Measurements from ENCODE around the gene LHFPL3.
A peak's percentile ranks its signal among the peaks of the same experiment; 100 is the strongest.
"Not testable (repeated sequence)": the region's sequence is repeated elsewhere in the genome, so short reads cannot be mapped to it uniquely, and the experiment has no call there.

Gene LHFPL3

DNA sequence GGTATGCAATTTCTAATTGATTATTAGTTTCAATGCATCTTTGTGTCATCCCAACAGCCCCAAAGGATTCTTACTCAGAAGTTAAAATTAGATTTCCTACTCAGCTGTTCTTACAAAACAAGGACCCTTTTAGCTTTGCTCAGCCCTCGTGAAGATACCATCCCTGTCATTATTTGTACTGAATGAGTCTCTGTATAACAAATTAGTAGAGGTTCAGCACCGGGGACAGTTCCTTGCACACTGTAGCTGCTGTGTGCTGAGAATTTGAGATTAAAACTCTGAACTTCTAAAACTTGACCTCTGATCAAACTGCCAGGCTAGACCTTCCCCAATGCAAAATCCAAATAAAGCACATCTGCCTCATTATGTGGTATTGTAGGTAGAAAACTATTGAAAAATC, 299.1 kb downstream of the LHFPL3 start:
- DNase-seq: peak; percentile 34 to 43

DNA sequence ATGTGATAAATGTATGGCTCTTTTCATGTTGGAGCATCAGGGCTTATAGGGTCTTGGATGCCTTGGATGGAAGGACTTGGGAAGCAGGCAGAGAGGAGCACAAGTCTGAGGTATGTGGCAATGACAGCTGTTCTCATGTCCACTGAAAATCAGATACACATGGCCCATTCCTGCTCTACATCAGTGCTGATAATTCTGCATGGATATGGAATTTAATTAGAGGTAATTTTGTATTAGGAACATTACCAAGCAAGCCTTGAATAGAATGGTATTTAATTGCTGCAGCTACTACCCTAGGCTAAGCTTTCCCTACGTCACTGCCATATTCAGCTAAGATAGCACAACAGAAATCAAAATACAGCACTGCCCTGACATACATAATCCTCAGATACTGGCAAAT, 299.6 kb downstream of the LHFPL3 start:
- DNase-seq: no peak

DNA sequence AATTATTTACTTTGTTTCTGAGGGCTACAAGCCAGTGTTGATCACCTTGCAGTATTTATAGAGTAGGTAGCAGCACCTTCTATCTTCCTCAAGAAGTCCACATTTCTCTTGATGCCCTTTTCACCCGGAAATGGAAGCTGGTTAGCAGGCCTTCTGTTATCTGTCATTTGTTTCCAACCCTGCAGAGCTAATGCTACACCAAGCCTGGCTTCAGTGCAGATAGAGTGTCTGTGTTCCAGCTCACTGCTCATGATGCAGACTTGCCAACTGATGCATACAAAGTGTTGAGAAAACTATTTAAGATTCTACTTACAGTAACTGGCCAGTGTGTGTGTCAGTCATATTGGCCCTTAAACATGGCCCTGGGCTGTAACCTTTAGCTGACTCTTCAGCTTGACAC, 301.0 kb downstream of the LHFPL3 start:
- no peak for DNase-seq

DNA sequence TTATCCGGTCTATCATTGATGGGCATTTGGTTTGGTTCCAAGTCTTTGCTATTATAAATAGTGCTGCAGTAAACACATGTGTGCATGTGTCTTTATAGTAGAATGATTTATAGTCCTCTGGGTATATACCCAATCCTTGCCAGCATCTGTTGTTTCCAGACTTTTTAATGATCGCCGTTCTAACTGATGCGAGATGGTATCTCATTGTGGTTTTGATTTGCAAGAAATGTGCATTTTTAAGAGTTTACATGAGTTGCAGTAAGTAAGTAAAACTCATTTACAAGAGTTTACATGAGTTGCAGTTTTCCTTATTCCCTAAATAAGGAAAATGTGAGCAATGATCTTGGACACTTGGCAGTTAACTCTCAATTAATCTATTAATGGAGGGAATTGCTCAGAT, 312.1 kb downstream of the LHFPL3 start:
- DNase-seq: no peak

DNA sequence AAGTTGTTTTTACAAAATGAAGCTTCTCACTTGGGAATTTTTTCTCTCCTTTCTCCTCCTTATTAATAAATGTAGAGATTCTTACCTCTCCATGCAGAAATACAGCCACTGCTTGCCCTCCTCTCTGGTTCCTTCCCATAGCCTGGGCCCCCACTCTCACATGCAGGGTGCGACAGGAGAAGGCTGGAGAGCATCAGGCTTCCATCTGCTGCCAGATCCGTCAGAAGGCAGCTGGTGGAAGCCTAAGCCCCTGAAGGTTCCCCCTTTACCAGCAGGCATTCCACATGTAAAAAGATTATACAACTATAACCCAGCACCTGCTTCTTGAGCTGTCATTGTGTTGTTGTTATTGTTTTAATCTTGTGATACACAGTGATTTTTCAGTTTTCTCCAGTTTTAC, 314.2 kb downstream of the LHFPL3 start:
- DNase-seq: no peak

DNA sequence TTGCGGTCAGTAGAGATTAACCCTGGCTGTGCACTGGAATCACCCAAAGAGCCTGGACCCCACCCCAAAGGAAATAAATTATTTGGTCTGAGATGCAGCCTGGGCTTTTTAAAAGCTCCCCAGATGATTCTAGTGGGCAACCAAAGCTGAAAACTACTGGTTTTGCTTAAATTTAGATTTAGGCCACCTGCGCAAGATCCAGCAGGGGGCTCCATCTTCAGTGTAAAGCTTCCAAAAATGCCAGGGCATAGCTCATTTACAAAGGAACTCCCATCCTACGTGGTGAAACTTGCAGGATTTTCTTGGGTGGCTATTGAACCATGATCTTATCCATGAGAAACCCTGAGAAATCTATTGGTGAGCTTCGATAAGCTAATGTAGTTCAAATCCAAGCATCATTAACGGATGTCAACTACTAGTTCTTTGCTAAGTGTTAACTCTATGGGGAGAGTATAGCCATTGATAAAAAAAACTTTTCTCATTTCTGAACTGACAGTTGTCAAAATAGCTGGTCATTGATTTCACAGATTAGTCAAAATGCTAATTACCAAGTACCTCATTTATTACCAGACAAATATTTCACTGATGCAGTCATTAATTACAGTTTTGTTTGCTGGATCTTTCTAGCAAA, 315.3 kb downstream of the LHFPL3 start:
- DNase-seq: peak; percentile 39 to 47

DNA sequence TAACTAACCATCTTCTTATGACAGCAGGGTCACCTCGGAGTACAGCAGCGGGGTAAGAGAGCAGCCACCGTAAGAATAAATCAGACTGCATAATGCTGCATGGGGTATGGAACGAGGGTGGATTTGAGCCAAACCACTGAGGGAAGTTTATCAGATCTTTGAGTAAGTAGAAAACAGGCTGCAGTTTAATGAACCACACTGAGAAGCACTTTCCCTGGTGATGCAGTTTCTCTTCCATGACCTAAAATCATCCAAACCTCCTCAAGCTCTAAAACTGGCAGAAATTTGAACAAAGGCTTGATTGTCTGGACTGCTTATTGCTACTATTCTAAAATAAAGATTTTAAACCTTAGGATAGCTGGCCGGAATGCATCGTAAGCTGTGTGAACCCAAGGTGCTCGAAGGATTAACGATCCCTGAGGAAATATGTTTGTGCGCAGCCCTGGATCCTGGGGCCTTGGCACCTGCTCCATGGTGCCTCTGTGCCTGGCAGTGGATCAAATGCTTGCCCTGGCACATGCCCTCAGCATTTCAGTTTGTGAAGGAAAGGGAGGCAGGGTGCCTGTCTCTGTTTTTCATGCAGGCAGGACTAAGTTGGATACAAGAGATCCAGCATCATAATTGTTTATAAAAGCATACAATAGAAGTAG, 322.7 kb downstream of the LHFPL3 start:
- no peak for DNase-seq

DNA sequence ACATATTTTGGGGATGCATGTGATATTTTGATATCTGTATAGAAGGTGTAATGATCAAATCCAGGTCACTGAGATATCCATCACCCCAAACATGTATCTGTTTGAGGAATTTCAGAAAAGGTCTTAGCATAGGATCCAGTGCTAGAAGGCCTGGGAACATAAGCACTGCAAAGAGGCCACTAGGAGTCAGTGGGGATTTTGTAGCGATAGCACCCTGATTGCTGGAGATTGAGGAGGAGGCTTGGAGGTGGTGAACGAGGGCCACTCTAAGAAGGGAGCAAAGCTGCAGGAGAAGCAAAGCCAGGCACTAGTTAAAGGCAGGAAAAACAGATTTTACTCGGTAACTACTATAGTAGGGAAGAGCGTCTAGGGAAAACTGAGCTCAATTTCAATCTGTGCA, 324.0 kb downstream of the LHFPL3 start:
- no peak for DNase-seq

DNA sequence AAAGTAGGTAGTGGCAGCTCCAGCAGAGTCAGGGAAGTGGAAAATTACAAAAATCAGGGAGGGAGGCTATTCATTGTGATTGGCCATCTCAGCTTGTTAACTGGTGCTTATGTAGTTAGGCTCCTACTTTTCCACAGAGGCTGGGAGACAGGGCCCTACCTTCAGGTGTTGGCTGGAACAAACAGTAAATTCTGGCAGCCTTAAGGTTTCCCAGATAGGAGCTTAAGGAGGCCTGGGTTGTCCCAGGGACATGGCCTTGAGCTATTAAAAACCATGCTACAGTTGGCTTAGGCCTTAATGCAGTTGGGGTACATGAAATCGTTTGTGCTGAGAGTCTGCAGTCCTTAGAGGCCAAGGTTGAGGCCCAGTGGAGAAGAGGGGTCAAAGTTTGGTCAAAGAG, 324.5 kb downstream of the LHFPL3 start:
- no peak for DNase-seq

DNA sequence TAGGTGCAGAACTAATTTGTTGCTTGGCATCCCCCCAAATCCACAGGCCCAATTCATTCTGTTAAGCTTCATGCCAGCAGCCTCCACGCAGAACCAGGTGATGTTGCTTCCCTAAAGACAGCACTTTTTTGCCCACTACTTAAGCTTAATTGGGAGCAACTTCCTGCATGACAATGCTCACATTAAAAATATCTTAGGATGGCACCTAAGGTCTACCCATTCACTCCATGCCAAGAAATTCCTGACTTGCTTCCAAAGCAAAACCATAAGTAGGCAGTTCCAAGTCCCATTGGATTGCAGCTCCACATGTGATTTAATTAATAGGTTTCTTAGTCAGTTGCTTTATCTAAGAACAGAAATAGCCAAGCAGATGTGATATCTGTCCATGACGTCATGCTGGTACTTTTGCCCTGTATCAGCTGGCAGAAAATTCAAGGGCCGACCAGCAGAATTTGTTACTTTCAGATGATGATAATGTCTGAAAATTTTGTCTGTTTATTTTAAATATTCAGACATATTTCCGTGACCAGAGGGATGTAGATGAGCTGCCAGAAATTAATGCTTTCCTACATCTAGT, 325.5 kb downstream of the LHFPL3 start:
- no peak for DNase-seq

DNA sequence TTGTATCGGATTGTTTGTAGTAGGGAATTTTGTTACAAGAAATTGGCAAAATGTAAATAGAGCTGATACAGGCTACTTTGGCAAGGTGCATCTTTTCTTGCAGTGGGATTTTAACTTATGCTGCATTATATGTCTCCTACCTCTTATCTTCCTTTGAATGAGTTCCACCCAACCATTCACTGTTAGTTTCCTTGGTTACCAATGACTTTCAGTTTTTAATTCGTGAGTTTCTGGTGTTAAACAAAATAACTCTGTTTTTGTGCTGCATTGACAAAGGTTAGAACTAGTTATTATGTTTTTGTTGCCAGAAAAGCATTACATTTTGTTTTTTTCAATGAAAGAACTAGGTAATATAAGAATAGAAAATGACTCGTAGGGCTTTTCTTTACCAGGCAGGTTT, 327.2 kb downstream of the LHFPL3 start:
- no peak for DNase-seq

DNA sequence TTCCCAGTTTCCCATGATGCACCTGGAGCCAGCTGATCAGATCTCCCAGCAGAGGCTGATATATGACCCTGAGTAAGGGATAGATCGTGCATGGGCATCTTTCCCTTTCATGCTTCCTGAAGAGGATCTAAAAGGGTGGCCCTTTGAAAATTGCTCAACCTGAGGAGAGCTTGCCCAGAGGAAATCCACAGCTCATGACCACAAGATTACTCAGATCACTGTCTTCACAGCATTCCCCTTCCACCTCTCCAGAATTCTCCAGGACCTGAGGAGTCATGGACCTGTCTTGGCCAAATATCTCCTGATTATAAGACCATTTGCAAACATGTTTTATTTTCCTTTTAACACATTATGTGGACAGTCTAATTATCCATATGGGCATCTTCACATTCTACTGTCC, 328.1 kb downstream of the LHFPL3 start:
- DNase-seq: no peak

DNA sequence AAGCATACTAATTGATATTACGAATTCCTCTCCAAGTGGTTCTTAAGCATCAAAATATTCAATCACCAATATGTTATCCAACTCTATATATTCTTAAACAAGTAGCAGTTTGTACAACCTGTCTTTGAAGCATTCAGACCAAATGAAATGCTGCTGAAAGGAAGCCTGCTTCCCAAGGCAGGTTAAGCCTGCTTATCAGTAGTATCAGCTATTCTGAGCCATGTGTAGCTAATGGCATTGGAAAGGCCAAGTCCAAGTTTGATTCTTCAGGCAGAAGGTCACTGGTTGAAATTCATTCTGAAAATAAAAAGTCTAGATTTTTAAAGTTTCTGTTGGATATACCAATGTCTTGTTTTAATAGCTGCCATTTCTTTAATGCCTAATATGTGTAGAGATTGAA, 328.7 kb downstream of the LHFPL3 start:
- DNase-seq: no peak

DNA sequence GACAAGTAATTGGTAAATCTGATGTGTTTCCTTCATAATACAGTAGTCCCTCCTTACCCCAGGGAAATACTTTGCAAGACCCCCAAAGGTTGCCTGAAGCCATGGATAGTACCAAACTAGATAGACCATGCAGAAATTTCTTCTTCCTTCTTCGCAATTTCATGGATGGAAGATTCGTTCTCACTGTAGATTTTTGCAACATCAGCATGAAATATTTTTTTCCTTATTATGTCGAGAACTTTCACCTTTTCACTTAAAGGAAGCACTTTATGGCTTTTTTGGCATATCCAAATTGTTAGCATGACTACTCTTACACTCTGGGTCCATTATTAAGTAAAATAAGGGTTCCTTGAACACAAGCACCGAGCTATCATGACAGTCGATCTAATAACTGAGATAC, 333.2 kb downstream of the LHFPL3 start:
- no peak for DNase-seq

DNA sequence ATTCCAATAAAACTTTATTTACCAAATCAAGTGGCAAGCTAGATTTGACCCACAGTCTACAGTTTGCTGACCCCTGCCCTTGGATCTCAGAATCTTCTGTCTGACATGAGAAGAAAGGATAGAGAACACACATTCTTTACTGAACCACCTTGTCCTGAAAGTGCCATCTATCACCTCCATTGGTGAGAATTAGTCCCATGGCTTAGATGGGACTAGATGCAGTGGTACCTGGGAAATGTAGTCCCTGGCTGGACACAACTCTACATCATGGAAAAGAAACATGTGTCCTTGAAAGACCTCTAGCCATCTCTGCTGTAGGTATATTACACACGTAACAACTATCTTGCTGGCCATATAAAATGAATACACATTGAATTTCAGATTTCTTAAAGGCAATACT, 336.2 kb downstream of the LHFPL3 start:
- no peak for DNase-seq

DNA sequence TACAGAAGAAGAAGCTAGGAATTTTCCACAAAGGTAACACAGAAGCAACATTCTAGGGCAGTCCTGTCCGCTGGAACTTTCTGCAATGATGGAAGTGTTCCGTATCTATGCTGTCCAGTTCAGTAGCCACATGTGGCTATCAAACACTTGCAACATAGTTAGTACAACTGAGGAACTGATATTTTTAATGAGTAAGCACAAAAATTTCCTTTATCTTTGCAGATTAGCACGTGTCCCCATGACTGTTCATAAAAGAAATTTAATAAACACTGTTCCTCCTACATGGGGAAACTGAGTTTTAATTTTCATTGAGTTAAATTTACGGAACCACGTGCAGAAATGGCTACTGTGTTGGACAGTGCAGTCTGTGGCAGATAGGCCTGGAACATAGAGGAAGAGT, 349.2 kb downstream of the LHFPL3 start:
- DNase-seq: no peak

DNA sequence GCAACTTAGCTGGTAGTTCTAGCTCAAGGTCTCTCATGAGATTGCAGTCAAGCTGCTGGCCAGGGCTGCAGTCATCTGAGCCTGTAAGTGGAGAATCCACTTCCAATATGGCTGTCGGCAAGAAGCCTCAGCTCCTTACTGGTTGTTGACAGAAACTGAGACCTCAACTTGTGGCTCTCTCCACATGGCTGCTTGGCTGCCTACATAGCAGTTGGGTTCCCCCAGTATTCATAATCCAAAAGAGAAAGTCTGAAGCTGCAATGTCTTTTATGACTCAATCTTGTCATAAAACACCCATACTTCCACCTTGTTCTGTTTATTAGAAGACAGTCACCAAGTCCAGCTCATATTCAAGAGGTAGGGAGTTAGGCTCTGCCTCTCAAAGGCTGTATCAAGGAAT, 350.7 kb downstream of the LHFPL3 start:
- DNase-seq: no peak

DNA sequence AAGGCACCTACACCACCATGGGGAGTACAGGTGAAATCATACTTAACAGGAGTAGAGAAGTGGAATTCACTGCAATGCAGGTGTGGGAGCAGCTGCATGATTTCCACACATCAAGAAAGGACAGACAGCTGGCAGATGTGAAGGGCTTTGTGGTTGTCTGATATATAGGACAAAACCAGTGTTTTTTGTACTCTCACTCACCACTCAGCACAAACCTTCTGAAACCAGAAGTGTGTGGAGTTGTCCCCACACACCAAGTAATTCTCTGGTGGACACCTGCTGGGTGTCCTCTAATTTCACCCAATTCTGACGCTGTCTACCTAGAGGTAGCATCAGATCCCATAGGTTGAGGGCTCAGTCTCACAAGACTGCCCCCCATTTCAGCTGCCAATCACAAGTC, 357.9 kb downstream of the LHFPL3 start:
- no peak for DNase-seq

DNA sequence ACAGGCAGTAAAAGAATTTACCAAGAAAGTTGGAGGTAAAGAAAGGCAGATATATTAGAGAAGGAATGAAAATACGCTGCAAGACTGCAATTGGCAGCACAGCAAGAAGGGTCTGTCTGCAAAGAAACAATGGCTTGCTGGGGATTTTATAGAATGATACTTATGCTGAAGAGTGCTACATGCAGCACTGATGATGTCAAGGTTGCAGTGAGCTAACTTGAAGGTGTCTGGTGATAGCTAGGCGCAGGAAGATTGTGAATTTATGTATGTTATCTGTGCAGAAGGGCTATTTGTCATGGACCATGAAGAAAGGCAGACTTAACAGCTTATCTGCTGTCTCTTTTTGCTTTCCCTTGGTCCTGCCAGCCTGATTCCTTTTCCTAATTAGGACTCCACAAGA, 366.3 kb downstream of the LHFPL3 start:
- DNase-seq: no peak

DNA sequence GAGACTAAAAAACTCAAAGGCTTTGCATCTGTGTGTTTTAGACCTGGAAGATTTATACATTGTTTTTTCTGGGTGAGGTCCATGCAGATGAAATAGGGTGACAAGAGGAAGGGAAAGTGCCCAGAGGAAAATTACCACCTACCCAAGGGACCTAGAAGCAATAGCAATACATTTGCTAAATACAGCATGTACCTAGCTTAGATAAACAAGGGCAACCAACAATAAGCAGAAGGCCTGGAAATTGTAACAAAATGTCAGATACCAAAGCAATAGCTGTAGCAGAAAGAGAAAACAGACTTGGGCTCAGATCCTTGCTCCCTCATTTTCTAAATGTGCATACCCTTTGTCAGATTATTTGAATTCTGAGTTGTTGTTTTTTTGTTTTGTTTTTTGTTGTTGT, 367.2 kb downstream of the LHFPL3 start:
- DNase-seq: no peak

DNA sequence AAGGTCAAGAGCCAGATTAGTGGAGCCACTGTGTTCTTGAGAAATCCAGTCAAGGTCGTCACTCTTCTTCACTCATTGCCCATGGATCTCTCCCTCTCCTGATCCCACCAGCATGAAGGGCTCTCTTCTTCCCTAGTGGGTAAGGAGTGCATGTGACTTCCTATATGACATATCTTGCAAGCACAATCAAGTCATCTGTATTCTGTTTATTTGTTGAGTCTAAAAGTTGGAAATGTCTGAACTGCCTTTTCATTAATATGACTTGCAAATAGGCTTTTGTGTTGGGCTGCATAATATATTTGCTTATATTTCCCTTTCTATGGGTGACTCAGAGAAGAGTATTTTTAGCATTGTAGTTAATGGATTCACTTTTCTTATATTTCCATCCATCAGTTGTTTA, 371.9 kb downstream of the LHFPL3 start:
- no peak for DNase-seq

DNA sequence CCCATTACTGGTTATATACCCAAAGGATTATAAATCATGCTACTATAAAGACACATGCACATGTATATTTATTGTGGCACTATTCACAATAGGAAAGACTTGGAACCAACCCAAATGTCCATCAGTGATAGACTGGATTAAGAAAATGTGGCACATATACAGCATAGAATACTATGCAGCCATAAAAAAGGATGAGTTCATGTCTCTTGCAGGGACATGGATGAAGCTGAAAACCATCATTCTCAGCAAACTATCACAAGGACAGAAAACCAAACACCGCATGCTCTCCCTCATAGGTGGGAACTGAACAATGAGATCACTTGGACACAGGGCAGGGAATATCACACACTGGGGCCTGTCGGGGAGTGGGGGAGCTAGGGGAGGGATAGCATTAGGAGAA, 392.6 kb downstream of the LHFPL3 start:
- DNase-seq: not testable (repeated sequence)

DNA sequence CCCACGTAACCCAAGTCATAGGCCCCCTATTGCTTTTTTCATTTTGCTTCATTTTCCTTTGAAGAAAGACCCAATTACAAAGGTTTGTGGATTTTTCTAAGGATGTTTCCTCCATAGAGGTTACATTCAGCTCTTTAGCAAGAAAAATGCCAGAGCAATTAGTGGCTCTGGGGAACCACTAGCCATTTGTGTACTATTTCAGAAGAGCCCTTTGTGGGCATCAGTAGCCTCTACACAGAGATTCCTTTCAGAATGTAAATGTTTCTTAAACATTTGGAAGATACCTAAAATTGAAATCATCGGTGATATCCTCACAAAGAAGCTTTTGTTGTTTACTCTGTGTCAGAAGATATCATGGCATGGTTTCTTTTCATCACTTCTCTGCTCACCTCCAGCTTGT, 394.6 kb downstream of the LHFPL3 start:
- no peak for DNase-seq

DNA sequence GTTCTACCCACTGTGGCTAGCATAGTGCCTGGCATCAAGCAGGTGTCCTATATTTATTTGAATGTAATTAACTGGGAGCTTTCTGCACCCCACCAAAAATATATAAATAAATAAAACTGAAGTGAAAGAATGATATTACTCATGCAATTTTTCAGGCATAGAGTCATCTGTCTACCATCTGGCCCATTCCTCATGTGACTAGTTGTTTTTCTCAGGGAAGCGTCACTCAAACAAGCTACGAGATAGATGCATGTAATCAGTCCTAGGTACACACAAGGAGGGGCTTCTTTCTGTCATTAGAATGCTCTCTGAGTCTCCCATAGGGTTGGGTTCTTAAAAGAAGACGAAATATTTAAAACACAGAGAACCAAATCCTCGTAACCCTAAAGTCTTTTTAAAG, 430.1 kb downstream of the LHFPL3 start:
- DNase-seq: no peak

DNA sequence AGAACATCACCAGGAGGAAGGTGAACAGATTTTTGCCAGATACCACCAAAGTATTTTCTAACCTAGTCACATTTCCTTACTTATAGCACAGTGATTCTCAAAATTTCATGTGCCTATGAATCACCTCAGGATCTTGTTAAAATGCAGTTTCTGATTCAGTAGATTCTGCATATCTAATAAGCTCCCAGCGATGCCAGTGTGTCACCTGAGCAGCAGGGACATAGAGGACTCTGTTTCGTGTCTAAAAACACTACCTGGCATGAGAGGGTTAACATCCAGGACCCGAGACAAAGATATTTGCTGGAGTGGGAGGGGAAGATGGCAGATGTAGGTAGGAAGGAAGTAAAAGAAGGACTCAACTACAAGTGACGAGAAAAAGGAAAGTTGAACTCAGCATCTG, 433.5 kb downstream of the LHFPL3 start:
- no peak for DNase-seq
